Stimulated activated CD8-positive, alpha-beta memory T cell treated with anti-CD3 and anti-CD28 coated beads, Interleukin-12 subunit alpha, Interleukin-12 subunit beta, amount 100 ng/mL, for 1 hour (primary cell): ENCODE data around the gene APBA1.

ENCODE experiments used
- DNase-seq: peaks from one replicate; pipeline ENCODE4 v3.0.0-alpha.2; 2020; ENCODE audit warnings: low read depth

Gene APBA1

GRCh38 chr9:69578026-69578425 lies 94.1 kb downstream of the APBA1 start:
- no peak for DNase-seq

GRCh38 chr9:69577123-69577522 lies 95.0 kb downstream of the APBA1 start:
- DNase-seq, result no peak

- no peak for DNase-seq
Observed at GRCh38 chr9:69574057-69574456, 98.1 kb downstream of the APBA1 start.

GRCh38 chr9:69573651-69574050 lies 98.5 kb downstream of the APBA1 start:
- no peak for DNase-seq

- DNase-seq, result no peak
Observed at GRCh38 chr9:69572611-69573010, 99.6 kb downstream of the APBA1 start.

GRCh38 chr9:69571032-69571431 lies 101.1 kb downstream of the APBA1 start:
- DNase-seq, result no peak

GRCh38 chr9:69569738-69570451 lies 102.3 kb downstream of the APBA1 start:
- DNase-seq, result no peak

- DNase-seq, result no peak
Observed at GRCh38 chr9:69564557-69564956, 107.6 kb downstream of the APBA1 start.

- no peak for DNase-seq
Observed at GRCh38 chr9:69559126-69559525, 113.0 kb downstream of the APBA1 start.

- DNase-seq, result no peak
Observed at GRCh38 chr9:69556707-69557106, 115.5 kb downstream of the APBA1 start.

GRCh38 chr9:69555802-69556201 lies 116.4 kb downstream of the APBA1 start:
- no peak for DNase-seq

- no peak for DNase-seq
Observed at GRCh38 chr9:69554945-69555344, 117.2 kb downstream of the APBA1 start.

- no peak for DNase-seq
Observed at GRCh38 chr9:69549310-69550202, 122.6 kb downstream of the APBA1 start.

GRCh38 chr9:69548681-69549080 lies 123.5 kb downstream of the APBA1 start:
- no peak for DNase-seq

GRCh38 chr9:69546265-69546664 lies 125.9 kb downstream of the APBA1 start:
- no peak for DNase-seq

- no peak for DNase-seq
Observed at GRCh38 chr9:69542942-69543704, 129.0 kb downstream of the APBA1 start.

- no peak for DNase-seq
Observed at GRCh38 chr9:69542058-69542457, 130.1 kb downstream of the APBA1 start.

GRCh38 chr9:69535911-69536310 lies 136.3 kb downstream of the APBA1 start:
- no peak for DNase-seq

- DNase-seq, result no peak
Observed at GRCh38 chr9:69535286-69535832, 136.8 kb downstream of the APBA1 start.

- no peak for DNase-seq
Observed at GRCh38 chr9:69532396-69532795, 139.8 kb downstream of the APBA1 start.

GRCh38 chr9:69527454-69527853 lies 144.7 kb downstream of the APBA1 start:
- DNase-seq, result no peak

- no peak for DNase-seq
Observed at GRCh38 chr9:69526699-69527098, 145.5 kb downstream of the APBA1 start.
